CD14-positive monocyte (primary cell): Measurements from ENCODE around the gene YAE1. TPM values are rescaled to one million over a fixed set of nuclear protein-coding genes. Genes with fewer than 3 reads are reported as not detected.

Source experiments
- DNase-seq, 3 donors: peaks; one replicate each; pipeline ENCODE4 v3.0.0-alpha.2; 2011 to 2022
- H2AFZ ChIP-seq: 2 replicates; pipeline ENCODE4 v1.6.0; 2012; ENCODE audit warnings: mild to moderate bottlenecking, low read depth, low read length, inconsistent platforms; ENCODE audit not compliant: insufficient read depth, poor library complexity, severe bottlenecking
- H3K27ac ChIP-seq, 2 donors: 1 replicate in 1 of 2; 2 replicates in 1 of 2; pipeline ENCODE4 v1.5.1; 2012 to 2013; ENCODE audit warnings: low read length in 2 of 2, control low read depth in 1 of 2, inconsistent platforms in 1 of 2, low read depth in 1 of 2, mild to moderate bottlenecking in 1 of 2
- H3K27me3 ChIP-seq, 2 donors: one replicate each; pipeline versions ENCODE4 v1.6.0 to v1.6.1; 2011 to 2013; ENCODE audit warnings: low read length in 2 of 2; ENCODE audit not compliant: control insufficient read depth in 2 of 2, insufficient read depth in 2 of 2
- H3K36me3 ChIP-seq, 2 donors: replicated peaks in 1 of 2; 1 replicate in 1 of 2; 2 replicates in 1 of 2; pipeline versions ENCODE4 v1.5.1 to v1.6.1; 2012 to 2013; ENCODE audit warnings: low read length in 2 of 2, control low read depth in 1 of 2, inconsistent platforms in 1 of 2, mild to moderate bottlenecking in 1 of 2; ENCODE audit not compliant: insufficient read depth in 2 of 2, control insufficient read depth in 1 of 2
- H3K4me1 ChIP-seq, 2 donors: 1 replicate in 1 of 2; 2 replicates in 1 of 2; pipeline versions ENCODE4 v1.5.1 to v1.6.1; 2012 to 2013; ENCODE audit warnings: low read length in 2 of 2, control low read depth in 1 of 2, inconsistent platforms in 1 of 2, mild to moderate bottlenecking in 1 of 2, moderate library complexity in 1 of 2; ENCODE audit not compliant: insufficient read depth in 2 of 2, control insufficient read depth in 1 of 2
- H3K4me2 ChIP-seq: replicated peaks from 2 replicates; pipeline ENCODE3; 2012; ENCODE audit warnings: low read length, moderate library complexity, mild to moderate bottlenecking; ENCODE audit not compliant: poor library complexity, severe bottlenecking; ENCODE audit errors: extremely low read depth
- H3K4me3 ChIP-seq, 3 experiments: fragments of 200-600 bp in 1 of 3; sonication (generic) in 1 of 3; replicated peaks in 1 of 3; 1 replicate in 2 of 3; 2 replicates in 1 of 3; pipeline ENCODE4 v1.5.1; 2011 to 2013; ENCODE audit warnings: low read length in 3 of 3, mild to moderate bottlenecking in 3 of 3, control low read depth in 2 of 3, low read depth in 2 of 3, inconsistent platforms in 1 of 3, moderate library complexity in 1 of 3
- H3K79me2 ChIP-seq: 2 replicates; pipeline ENCODE4 v1.6.0; 2012; ENCODE audit warnings: mild to moderate bottlenecking, control low read depth, inconsistent platforms, low read length, moderate library complexity; ENCODE audit not compliant: insufficient read depth
- H3K9ac ChIP-seq: 2 replicates; pipeline ENCODE4 v1.6.0; 2017; ENCODE audit warnings: low read length, mild to moderate bottlenecking; ENCODE audit not compliant: insufficient read depth, poor library complexity, severe bottlenecking
- H3K9me3 ChIP-seq, 2 donors: replicated peaks in 1 of 2; 1 replicate in 1 of 2; 2 replicates in 1 of 2; pipeline versions ENCODE4 v1.5.1 to v1.6.1; 2012 to 2013; ENCODE audit warnings: low read length in 2 of 2, control low read depth in 1 of 2; ENCODE audit not compliant: control insufficient read depth in 1 of 2, insufficient read depth in 1 of 2
- H4K20me1 ChIP-seq: 2 replicates; pipeline ENCODE4 v1.6.0; 2012; ENCODE audit warnings: mild to moderate bottlenecking, low read length, control low read depth, moderate library complexity; ENCODE audit not compliant: insufficient read depth
- H3K27ac Mint-ChIP-seq, 7 donors: one replicate each; pipeline ENCODE4 v1.8.0; 2020; ENCODE audit warnings: mild to moderate bottlenecking in 7 of 7, mixed read lengths in 7 of 7, moderate library complexity in 6 of 7, inconsistent platforms in 2 of 7
- H3K27me3 Mint-ChIP-seq, 3 donors: one replicate each; pipeline ENCODE4 v1.8.0; 2021 to 2022; ENCODE audit warnings: low read depth in 3 of 3, mild to moderate bottlenecking in 3 of 3, mixed read lengths in 3 of 3, moderate library complexity in 3 of 3, inconsistent platforms in 1 of 3
- H3K36me3 Mint-ChIP-seq, 2 donors: one replicate each; pipeline ENCODE4 v1.8.0; 2020; ENCODE audit warnings: mixed read lengths in 2 of 2, inconsistent platforms in 1 of 2, mild to moderate bottlenecking in 1 of 2
- H3K4me1 Mint-ChIP-seq: one replicate; pipeline ENCODE4 v1.8.0; 2020; ENCODE audit warnings: mild to moderate bottlenecking, mixed read lengths
- H3K4me3 Mint-ChIP-seq, 2 donors: one replicate each; pipeline ENCODE4 v1.8.0; 2020; ENCODE audit warnings: mild to moderate bottlenecking in 2 of 2, mixed read lengths in 2 of 2, moderate library complexity in 1 of 2
- H3K9me3 Mint-ChIP-seq, 7 donors: one replicate each; pipeline ENCODE4 v1.8.0; 2020 to 2022; ENCODE audit warnings: mixed read lengths in 7 of 7, mild to moderate bottlenecking in 6 of 7, moderate library complexity in 6 of 7, inconsistent platforms in 2 of 7
- CTCF ChIP-seq: fragments of 200-600 bp; IDR thresholded peaks from one replicate; pipeline ENCODE4 v1.8.0; 2022; ENCODE audit warnings: antibody characterized with exemption, mild to moderate bottlenecking
- WGBS: methylation state at CpG from one replicate; pipeline ENCODE4 v1.1.5; 2013; ENCODE audit warnings: missing lambda C conversion rate; ENCODE audit not compliant: insufficient coverage; 5-methylcytosine and 5-hydroxymethylcytosine counted together
- intact Hi-C, 2 donors: fragments of 100-400 bp; cut with micrococcal nuclease; formaldehyde crosslinking; loops; one replicate each; pipeline versions ENCODE4 v1.15.0 to v1.15.1; 2023
- polyA plus RNA-seq, 3 donors: library from polyadenylated mRNA; depleted of rRNA in 1 of 3; unstranded in 2 of 3; stranded (reverse) in 1 of 3; fragments of 300-500 nt in 2 of 3; fragments of >200 nt in 1 of 3; fragmentation: Illumina TruSeq in 2 of 3; gene quantifications; 1 replicate in 2 of 3; 2 replicates in 1 of 3; pipeline ENCODE4 v1.2.3, GENCODE V29; 2012 to 2021

The YAE1 gene
- polyA plus RNA-seq, 3 donors = 1.1 to 3.2 (median 2.7) TPM

- Histone ChIP-seq H2AFZ (no peak overlapping the region), H3K79me2 (no peaks in the 10 kb centered on the region), H3K27me3 (peaks cover 0 to 8% of the 10 kb centered on the region in 2 donors), H4K20me1 (no peaks in the 10 kb centered on the region), H3K4me1 (no peaks in the 10 kb centered on the region), H3K9me3 (no peaks in the 10 kb centered on the region), H3K9ac (no peak overlapping the region), H3K4me2 (no peak overlapping the region), H3K36me3 (no peaks in the 10 kb centered on the region), H3K4me3 (no peak overlapping the region), H3K27ac (no peak overlapping the region)
- no peak overlapping the region for H3K27ac Mint-ChIP-seq
- no peak for DNase-seq
- peaks cover 6 to 10% (median 9%) of the 10 kb centered on the region in 3 donors for H3K27me3 Mint-ChIP-seq
- no peaks in the 10 kb centered on the region for H3K36me3 Mint-ChIP-seq
- TF ChIP-seq CTCF = no peak
- H3K4me1 Mint-ChIP-seq = peaks cover 4% of the 10 kb centered on the region
- WGBS = no CpG with 5 or more reads among the region's 1 CpG
- intact Hi-C loops = no loop called here
- H3K4me3 Mint-ChIP-seq = no peak overlapping the region
- H3K9me3 Mint-ChIP-seq = no peaks in the 10 kb centered on the region
Measured at GRCh38 chr7:39616138-39616537, 49.9 kb downstream of the YAE1 start.

GRCh38 chr7:39617005-39617404 lies 50.8 kb downstream of the YAE1 start:
- H4K20me1 ChIP-seq = no peaks in the 10 kb centered on the region
- H3K9ac ChIP-seq = no peak overlapping the region

More at GRCh38 chr7:39617005-39617404, 50.8 kb downstream of the YAE1 start:
- Mint-ChIP-seq H3K27ac (no peak overlapping the region), H3K36me3 (no peaks in the 10 kb centered on the region), H3K27me3 (peaks cover 6 to 10% (median 9%) of the 10 kb centered on the region in 3 donors), H3K4me3 (no peak overlapping the region), H3K9me3 (no peaks in the 10 kb centered on the region), H3K4me1 (peaks cover 9% of the 10 kb centered on the region)
- Histone ChIP-seq H3K4me1 (peaks cover 6 to 8% of the 10 kb centered on the region in 2 donors), H3K4me3 (no peak overlapping the region), H3K27me3 (peaks cover 0 to 6% of the 10 kb centered on the region in 2 donors), H2AFZ (no peak overlapping the region), H3K79me2 (no peaks in the 10 kb centered on the region), H3K4me2 (no peak overlapping the region), H3K27ac (no peak overlapping the region), H3K9me3 (no peaks in the 10 kb centered on the region), H3K36me3 (no peaks in the 10 kb centered on the region)
- no peak for DNase-seq
- intact Hi-C loops = no loop called here
- TF ChIP-seq CTCF = no peak
